Measurements from ENCODE around the gene ZBTB20. TPM values are rescaled to one million over a fixed set of nuclear protein-coding genes. Genes with fewer than 3 reads are reported as not detected.
A peak's percentile ranks its signal among the peaks of the same experiment; 100 is the strongest.

ZBTB20 gene
- polyA plus RNA-seq, 3 donors = 1.3 to 3.2 (median 2.0) TPM

DNA sequence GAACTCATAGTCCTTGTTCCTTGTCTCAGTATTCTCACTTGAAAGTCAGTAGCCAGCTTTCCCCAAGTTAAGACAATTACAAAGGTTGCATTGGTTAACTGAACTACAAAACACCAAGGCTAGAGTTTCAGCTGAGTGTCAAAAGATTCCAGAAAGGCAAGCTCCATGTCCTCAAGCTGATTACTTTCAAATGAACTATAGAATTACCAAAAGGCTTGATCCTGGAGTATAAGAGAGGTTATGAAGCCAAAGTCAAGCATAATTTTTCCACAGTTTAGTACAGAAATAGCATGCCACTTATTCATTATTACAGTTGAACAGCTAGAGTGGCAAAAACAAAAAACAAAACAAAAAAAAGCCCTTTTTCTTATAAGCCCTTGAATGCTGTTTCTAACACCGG lies 51.9 kb downstream of the ZBTB20 start:
- H3K4me3 ChIP-seq (replicated peaks in 1 of 3; ENCODE audit: low read depth in 2 of 3, low read length in 3 of 3) = no peak overlapping the region
- WGBS (ENCODE audit: insufficient coverage) = no CpG with 5 or more reads among the region's 1 CpG
- H3K4me1 ChIP-seq (ENCODE audit: control insufficient read depth in 1 of 2, insufficient read depth in 2 of 2, low read length in 2 of 2) = peaks cover 8 to 9% of the 10 kb centered on the region in 2 donors
- H3K27me3 ChIP-seq (ENCODE audit: control insufficient read depth in 2 of 2, insufficient read depth in 2 of 2, low read length in 2 of 2) = no peaks in the 10 kb centered on the region
- Mint-ChIP-seq H3K9me3 (no peaks in the 10 kb centered on the region), H3K27ac (no peak overlapping the region), H3K4me1 (peaks cover 15% of the 10 kb centered on the region), H3K36me3 (peaks cover 0 to 4% of the 10 kb centered on the region in 2 donors), H3K4me3 (no peak overlapping the region), H3K27me3 (ENCODE audit: low read depth in 3 of 3) (no peaks in the 10 kb centered on the region)
- no peak overlapping the region for H2AFZ ChIP-seq (ENCODE audit: insufficient read depth, low read depth, low read length, poor library complexity, severe bottlenecking)
- H3K4me2 ChIP-seq (replicated peaks; ENCODE audit: extremely low read depth, low read length, poor library complexity, severe bottlenecking) = no peak overlapping the region
- intact Hi-C loops (cut with micrococcal nuclease) = no loop called here
- TF ChIP-seq, protein P1, sequence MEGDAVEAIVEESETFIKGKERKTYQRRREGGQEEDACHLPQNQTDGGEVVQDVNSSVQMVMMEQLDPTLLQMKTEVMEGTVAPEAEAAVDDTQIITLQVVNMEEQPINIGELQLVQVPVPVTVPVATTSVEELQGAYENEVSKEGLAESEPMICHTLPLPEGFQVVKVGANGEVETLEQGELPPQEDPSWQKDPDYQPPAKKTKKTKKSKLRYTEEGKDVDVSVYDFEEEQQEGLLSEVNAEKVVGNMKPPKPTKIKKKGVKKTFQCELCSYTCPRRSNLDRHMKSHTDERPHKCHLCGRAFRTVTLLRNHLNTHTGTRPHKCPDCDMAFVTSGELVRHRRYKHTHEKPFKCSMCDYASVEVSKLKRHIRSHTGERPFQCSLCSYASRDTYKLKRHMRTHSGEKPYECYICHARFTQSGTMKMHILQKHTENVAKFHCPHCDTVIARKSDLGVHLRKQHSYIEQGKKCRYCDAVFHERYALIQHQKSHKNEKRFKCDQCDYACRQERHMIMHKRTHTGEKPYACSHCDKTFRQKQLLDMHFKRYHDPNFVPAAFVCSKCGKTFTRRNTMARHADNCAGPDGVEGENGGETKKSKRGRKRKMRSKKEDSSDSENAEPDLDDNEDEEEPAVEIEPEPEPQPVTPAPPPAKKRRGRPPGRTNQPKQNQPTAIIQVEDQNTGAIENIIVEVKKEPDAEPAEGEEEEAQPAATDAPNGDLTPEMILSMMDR (IDR thresholded peaks at IDR 0.05) = no peak
- H3K27ac ChIP-seq (ENCODE audit: low read depth in 1 of 2, low read length in 2 of 2) = no peak overlapping the region
- no peak overlapping the region for H3K9ac ChIP-seq (ENCODE audit: insufficient read depth, low read length, poor library complexity, severe bottlenecking)
- no peaks in the 10 kb centered on the region for H4K20me1 ChIP-seq (ENCODE audit: insufficient read depth, low read length)
- no peaks in the 10 kb centered on the region for H3K9me3 ChIP-seq (replicated peaks in 1 of 2; ENCODE audit: control insufficient read depth in 1 of 2, insufficient read depth in 1 of 2, low read length in 2 of 2)
- no peak for DNase-seq
- no peaks in the 10 kb centered on the region for H3K79me2 ChIP-seq (ENCODE audit: insufficient read depth, low read length)
- no peaks in the 10 kb centered on the region for H3K36me3 ChIP-seq (replicated peaks in 1 of 2; ENCODE audit: control insufficient read depth in 1 of 2, insufficient read depth in 2 of 2, low read length in 2 of 2)

DNA sequence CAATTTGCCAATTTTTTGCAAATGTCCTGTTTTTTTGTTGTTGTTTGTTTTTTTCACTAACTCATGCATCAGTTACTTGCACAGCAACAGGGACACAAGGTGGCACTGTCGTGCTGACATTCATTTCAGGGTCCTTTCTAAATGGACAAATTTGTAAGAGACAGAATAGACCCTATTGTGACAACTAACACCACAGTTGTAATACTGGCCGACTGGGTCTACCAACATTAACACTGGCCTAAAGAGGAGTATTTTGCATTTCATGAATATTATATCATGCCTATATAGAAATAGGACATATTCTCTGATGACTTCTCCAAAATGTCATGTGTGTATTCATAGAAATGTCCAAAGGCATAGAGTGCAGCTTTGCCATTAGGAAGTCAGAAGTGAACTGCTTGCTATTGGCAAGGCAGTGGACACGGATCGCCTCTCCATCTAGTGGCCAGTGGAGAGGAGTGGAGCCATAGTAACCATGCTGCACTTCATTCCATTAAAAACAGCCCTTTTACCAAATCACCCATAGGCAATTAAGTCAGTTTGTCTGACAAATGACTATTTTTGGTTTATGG lies 54.8 kb downstream of the ZBTB20 start:
- H3K9me3 Mint-ChIP-seq = no peaks in the 10 kb centered on the region
- H4K20me1 ChIP-seq (ENCODE audit: insufficient read depth, low read length) = no peaks in the 10 kb centered on the region
- H3K36me3 Mint-ChIP-seq = peaks cover 0 to 2% of the 10 kb centered on the region in 2 donors
- peaks cover under 1 to 3% of the 10 kb centered on the region in 2 donors for H3K4me1 ChIP-seq (ENCODE audit: control insufficient read depth in 1 of 2, insufficient read depth in 2 of 2, low read length in 2 of 2)
- no peaks in the 10 kb centered on the region for H3K79me2 ChIP-seq (ENCODE audit: insufficient read depth, low read length)
- WGBS (ENCODE audit: insufficient coverage) = no CpG with 5 or more reads among the region's 4 CpGs
- intact Hi-C loops (cut with micrococcal nuclease) = no loop called here
- H3K4me3 Mint-ChIP-seq = no peak overlapping the region
- no peaks in the 10 kb centered on the region for H3K27me3 ChIP-seq (ENCODE audit: control insufficient read depth in 2 of 2, insufficient read depth in 2 of 2, low read length in 2 of 2)
- H2AFZ ChIP-seq (ENCODE audit: insufficient read depth, low read depth, low read length, poor library complexity, severe bottlenecking) = no peak overlapping the region
- H3K4me3 ChIP-seq (replicated peaks in 1 of 3; ENCODE audit: low read depth in 2 of 3, low read length in 3 of 3) = no peak overlapping the region
- no peaks in the 10 kb centered on the region for H3K36me3 ChIP-seq (replicated peaks in 1 of 2; ENCODE audit: control insufficient read depth in 1 of 2, insufficient read depth in 2 of 2, low read length in 2 of 2)
- H3K9ac ChIP-seq (ENCODE audit: insufficient read depth, low read length, poor library complexity, severe bottlenecking) = no peak overlapping the region
- DNase-seq = peak; percentile 5 to 32 (median 27)
- H3K9me3 ChIP-seq (replicated peaks in 1 of 2; ENCODE audit: control insufficient read depth in 1 of 2, insufficient read depth in 1 of 2, low read length in 2 of 2) = no peaks in the 10 kb centered on the region
- no peak overlapping the region for H3K27ac ChIP-seq (ENCODE audit: low read depth in 1 of 2, low read length in 2 of 2)
- TF ChIP-seq, protein P1 (IDR thresholded peaks at IDR 0.05) = peak; percentile 69
- peak overlapping the region in 1 of 7 donors; percentile 21 for H3K27ac Mint-ChIP-seq
- H3K4me1 Mint-ChIP-seq = peaks cover under 1% of the 10 kb centered on the region
- H3K4me2 ChIP-seq (replicated peaks; ENCODE audit: extremely low read depth, low read length, poor library complexity, severe bottlenecking) = no peak overlapping the region
- H3K27me3 Mint-ChIP-seq (ENCODE audit: low read depth in 3 of 3) = no peaks in the 10 kb centered on the region

Data from CD14-positive monocyte (primary cell).